Astrocyte of the spinal cord (primary cell): Measurements from ENCODE around the gene CAPN2.

ENCODE experiments used
- DNase-seq: peaks from one replicate; pipeline ENCODE4 v3.0.0; 2011; ENCODE audit warnings: low read depth, low spot score
- H3K4me3 ChIP-seq: 2 replicates; pipeline ENCODE4 v1.5.1; 2011; ENCODE audit warnings: low read depth, mild to moderate bottlenecking, low read length, moderate library complexity
- CTCF ChIP-seq: IDR thresholded peaks from 2 replicates; pipeline ENCODE4 v1.5.1; 2012; ENCODE audit warnings: low read depth, mild to moderate bottlenecking, low read length, inconsistent platforms
- in situ Hi-C: cut with HindIII; loops from 2 replicates; pipeline ENCODE4 v1.10.0; 2017; ENCODE audit warnings: low sequenced_read_pairs

The CAPN2 gene

GRCh38 chr1:223747838-223748335 is 35.5 kb downstream of the CAPN2 start:
- H3K4me3 ChIP-seq = no peak overlapping the region
- TF ChIP-seq CTCF = no peak
- in situ Hi-C loops = no loop called here

GRCh38 chr1:223748405-223748772 is 36.0 kb downstream of the CAPN2 start:
- H3K4me3 ChIP-seq = peak overlapping the region; percentile 12
- TF ChIP-seq CTCF = no peak
- peak; percentile 49 for DNase-seq
- in situ Hi-C loops = no loop called here

More at GRCh38 chr1:223747838-223748335, 35.5 kb downstream of the CAPN2 start:
- DNase-seq = peak; percentile 41

GRCh38 chr1:223748773-223749733 is 36.7 kb downstream of the CAPN2 start:
- peak; percentile 72 for DNase-seq
- in situ Hi-C loops = no loop called here
- TF ChIP-seq CTCF = peak; percentile 82
- H3K4me3 ChIP-seq = peak overlapping the region; percentile 12

- DNase-seq = no peak
- H3K4me3 ChIP-seq = no peak overlapping the region
- in situ Hi-C loops = no loop called here
- no peak for TF ChIP-seq CTCF
Observed at GRCh38 chr1:223750730-223751570, 38.6 kb downstream of the CAPN2 start.

GRCh38 chr1:223751696-223752095 is 39.4 kb downstream of the CAPN2 start:
- in situ Hi-C loops = no loop called here

More at GRCh38 chr1:223751696-223752095, 39.4 kb downstream of the CAPN2 start:
- DNase-seq = no peak
- TF ChIP-seq CTCF = no peak
- H3K4me3 ChIP-seq = no peak overlapping the region
